GM18502 (cell line): Measurements from ENCODE around the gene GRPR.
"Not testable (repeated sequence)": the region's sequence is repeated elsewhere in the genome, so short reads cannot be mapped to it uniquely, and the experiment has no call there.

Experiments used
- ATAC-seq: cut with Tn5 transposase; IDR thresholded peaks from one replicate; pipeline ENCODE4 v1.9.1; 2021; ENCODE audit warnings: mild to moderate bottlenecking; ENCODE audit not compliant: unreplicated experiment, poor library complexity

The GRPR gene

DNA sequence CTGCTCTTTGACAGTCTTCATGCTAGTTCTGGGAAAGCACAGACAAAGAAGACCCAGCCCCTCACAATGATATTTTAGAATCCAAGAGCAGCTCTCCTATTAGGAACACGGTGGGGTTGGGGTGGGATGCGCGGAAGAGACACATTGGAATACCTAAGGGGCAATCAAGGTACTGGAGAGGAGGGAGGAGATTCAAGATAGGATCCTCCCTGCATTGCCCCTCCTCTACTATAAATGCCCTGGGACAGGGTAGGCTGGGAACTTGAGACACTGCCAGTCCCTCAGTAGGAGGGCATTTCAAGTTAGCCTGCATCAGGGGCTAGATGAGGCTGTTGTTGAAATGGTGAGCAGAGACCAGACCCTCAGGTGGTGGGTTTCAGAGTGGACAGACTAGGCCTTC is 49.0 kb downstream of the GRPR start:
- no peak for ATAC-seq

DNA sequence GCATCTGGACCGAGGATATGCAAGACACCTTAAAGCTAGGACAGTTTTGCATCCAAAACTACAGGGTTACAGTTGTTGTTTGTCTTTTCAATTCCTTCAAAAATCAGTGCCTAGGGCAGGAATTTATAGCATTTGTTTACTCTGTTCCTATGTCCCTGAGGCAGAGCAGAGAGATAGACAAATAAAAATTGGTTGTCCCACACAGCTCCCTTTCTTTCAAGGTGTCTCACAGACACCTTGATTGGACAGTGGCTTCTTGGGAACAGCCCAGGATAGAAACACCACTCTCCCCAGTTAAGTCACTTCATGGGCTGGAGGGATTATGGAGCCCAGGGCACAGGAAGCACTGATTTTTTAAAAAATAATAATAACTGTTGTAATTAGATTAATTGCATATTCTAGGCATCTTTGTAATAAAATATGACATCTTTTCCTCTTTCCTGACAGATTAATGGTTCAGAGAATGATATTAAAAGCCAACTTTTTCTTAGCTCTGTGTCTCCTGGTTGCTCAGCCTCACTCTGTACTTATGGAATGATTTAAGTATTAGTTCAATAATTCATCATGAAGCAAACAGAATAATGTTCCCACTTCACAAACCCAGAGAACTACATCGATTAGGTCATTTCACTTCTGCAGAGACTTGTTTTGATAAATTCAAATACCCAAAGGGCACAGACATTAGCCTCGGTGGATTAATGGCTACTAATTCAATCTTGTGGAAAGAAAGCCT is 52.1 kb downstream of the GRPR start:
- ATAC-seq: no peak

DNA sequence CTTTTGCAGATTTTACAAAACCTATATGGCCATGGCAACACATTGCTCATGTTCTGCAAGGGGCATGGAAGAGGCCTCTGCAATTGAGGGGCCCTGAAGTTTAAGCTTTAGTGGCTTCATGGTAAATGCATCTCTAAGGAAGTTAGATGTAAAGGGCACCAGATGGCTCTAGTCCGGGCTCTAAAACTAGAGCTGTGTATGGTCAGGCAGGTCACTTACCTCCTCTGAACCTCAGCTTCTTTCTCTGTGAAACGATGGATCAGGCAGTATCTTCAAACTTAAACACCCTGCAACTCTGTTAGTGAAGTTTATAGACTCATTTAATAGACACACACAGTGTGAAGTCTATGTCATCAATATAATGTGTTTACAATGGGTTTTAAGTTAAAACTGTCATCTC is 53.9 kb downstream of the GRPR start:
- no peak for ATAC-seq

DNA sequence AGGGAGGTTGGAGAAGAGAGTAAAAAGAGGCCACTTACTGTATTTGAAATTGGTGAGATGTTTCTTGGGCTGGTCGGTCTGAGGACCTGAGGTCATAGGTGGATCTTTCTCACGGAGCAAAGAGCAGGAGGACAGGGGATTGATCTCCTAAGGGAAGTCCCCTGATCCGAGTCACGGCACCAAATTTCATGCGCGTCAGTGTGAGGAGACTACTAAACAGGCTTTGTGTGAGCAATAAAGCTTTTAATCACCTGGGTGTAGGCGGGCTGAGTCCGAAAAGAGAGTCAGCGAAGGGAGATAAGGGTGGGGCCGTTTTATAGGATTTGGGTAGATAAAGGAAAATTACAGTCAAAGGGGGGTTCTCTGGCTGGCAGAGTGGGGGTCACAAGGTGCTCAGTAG is 60.5 kb downstream of the GRPR start:
- ATAC-seq: not testable (repeated sequence)

DNA sequence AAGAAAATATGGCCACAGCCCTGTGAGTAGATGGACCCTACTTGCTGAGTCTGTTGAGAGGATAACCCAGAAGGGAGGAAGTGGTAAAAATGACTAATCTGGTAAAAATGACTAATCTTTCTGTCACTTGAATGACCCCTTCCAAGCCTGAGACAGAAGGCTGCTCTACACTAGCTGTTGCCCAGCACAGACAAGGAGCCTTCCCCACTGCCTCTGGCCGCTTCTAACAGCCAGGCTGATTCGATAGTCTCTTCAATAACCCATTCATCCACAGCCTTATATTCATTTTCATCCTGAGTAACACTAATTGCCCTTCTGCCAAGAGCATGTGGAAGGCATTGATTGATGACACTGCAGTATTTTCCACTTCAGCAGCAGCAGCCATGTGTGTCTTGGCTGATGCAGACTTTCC is 62.4 kb downstream of the GRPR start:
- peak; percentile 100 for ATAC-seq

DNA sequence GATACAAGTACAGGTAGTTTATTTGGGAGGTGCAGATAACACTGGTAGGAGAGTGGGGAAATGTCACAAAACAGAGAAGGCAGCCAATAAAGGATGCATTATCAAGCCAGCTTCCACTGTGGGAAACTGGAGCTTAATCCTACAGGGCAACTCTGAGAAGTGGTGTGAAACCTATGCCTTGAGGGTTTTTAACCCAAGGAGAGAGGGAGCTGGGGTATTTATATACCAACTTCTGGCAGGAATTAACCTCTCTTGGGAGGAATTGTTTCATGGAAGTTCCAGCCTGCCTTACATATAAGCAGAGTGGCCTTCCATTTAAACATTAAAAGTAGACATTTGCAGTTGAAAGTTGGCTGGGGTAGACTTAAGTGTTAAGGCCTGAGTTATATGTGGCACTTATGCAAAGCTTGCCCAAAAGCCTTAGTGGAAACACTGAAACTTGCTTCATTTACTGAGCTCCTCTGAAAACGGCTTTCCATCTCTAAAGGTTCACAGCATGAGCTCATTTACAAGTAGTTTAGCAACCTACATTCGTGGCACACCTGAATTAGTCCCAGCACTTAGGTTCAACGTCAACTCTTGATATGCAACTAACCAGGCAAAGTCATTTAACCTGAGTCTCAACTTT is 63.1 kb downstream of the GRPR start:
- ATAC-seq: no peak

DNA sequence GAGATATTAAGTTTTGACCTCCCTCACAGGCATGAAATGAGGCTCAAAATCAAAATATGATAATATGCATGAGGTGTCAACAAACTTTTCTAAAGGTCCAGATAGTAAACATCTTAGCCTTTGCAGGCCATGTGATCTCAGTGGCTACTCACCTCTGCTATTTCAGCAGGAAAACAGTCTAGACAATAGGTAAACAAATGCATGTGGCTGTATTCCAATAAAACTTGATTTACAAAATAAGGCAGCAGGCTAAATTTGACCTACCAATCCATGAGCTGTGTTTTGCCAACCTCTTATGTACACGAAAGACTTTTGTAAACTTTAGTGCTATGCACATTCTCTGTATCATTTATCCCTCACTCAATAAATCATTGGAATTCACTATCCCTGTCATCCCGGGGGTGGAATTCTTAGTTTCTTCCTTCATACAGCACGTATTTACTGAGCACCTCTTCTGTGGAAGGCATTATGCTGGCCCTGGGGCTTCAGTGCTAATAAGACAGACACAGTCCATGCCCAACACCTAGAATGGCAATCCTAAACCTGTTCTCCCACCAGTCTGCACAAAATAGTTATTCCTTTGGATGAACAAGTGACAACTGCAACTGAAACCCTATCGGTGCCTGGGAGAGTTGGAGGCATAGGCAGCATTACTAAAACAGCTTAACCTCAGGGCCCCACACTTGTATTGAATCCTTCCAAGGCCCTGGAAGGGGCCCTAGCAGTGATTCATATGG is 63.8 kb downstream of the GRPR start:
- ATAC-seq: no peak

DNA sequence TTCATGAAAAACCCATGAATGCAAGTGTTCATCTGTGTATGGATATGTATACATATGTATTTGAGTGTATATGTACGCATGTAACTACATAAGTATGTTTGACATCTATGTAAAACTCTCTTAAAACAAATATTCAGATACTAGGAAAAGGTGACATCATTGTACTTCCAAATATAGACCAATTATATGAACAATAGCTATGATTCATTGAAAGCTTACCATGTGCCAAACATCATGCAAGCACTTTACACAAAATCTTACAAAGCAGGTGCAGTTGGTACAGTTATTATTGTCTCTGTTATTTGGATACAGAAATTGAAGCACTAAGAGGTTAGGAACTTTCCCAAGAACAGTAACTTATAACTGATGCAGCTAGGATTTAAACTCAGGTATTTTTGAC is 65.3 kb downstream of the GRPR start:
- ATAC-seq: no peak

DNA sequence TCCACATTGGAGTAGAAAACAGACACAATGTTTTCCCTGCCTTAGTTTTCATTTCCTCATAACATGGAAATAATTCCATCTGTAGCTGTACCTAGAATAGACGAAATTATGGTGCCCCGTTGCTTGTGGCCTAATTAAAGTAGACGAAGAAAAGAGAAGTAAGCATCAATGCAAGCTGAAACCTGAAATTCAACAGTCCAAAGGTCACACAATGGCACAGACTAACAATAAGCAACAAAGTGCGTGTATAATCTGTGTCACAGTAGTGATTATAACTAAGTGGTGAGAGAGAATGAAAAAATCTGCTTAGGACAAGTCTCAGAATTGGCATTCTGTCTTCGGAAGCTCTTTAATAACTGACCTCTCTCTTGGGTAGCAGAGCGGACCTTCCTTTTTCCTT is 68.2 kb downstream of the GRPR start:
- no peak for ATAC-seq

DNA sequence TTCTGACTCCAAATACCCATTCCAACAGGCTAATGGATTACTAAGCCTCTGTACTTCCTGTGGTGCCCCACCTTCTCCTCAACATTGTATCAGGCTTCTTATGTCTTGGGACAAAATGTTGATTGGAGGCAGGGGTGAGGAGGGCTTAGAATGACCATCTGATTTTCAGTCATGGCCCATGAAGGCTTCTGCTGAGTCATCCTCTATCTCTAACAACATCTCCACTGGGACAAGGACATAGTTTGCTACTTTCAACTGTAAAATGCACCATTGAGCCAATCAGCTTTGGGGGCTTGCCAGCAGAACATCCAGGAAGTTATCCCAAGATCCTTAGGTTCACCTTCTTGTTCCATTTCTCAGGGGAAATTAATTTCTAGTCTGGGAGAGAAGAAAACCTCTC is 73.5 kb downstream of the GRPR start:
- no peak for ATAC-seq

DNA sequence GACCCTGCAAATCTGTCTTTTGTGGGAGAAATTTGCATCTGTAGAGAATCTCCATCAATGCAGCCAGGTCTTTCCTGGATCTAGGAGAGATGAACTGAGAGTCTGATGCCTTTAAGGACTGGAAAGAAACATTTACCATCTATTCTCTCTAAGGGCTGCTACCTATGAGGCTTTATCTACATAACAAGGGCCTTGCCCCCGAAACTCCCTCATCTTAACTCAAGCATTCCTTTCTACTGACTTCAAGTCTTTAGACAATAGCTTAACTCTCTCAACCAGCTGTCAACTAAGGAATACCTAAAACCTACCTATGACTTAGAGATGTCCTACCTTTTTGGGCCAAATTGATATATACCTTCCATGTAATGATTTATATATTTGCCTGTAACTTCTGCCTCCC is 76.0 kb downstream of the GRPR start:
- no peak for ATAC-seq

DNA sequence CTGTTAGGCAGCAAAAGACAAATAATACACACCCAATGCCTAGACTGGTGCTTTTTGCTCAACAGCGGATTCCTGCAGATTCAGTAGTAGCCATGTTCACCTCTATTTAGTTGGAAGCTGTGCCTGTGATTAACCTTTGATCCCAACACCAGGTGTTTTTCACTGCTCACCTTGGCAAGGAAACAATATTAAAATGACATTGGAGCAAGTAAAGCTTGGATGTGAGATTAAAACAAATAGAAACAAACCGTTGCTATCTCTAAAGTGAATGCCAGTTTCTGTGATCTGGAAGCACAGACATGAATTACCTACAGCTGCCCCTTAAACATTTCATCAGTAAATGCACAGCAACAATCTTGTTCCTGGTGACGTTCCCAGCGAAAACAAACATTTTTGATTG is 79.6 kb downstream of the GRPR start:
- ATAC-seq: no peak
